ENCODE results near the gene GPD2. TPM values are rescaled to one million over a fixed set of nuclear protein-coding genes. Genes with fewer than 3 reads are reported as not detected.

The GPD2 gene
- polyA plus RNA-seq, 5 donors, result 15.6 to 27.8 (median 25.9) TPM

Other genes with a start within 250 kb of the GPD2 start
- gene NR4A2, start 103.7 kb upstream of the GPD2 start, polyA plus RNA-seq (ENCODE audit: insufficient read depth in 1 of 5, insufficient read length in 5 of 5, low replicate concordance in 1 of 5), result 1 to 10 TPM; 1.8 to 5.2 (median 3.6) TPM

All from right lung (tissue), 5 donors.